Upper lobe of left lung (tissue), 4 donors: Measurements from ENCODE around the gene ZNF470.

Source experiments
- EP300 ChIP-seq, 4 donors: sonication (generic); formaldehyde crosslinking; IDR thresholded peaks; one replicate each; pipeline ENCODE4 v1.5.1; 2017; ENCODE audit warnings: antibody characterized with exemption in 4 of 4, control low read depth in 2 of 4
- POLR2A ChIP-seq, 4 donors: fragments of 450-650 bp; IDR thresholded peaks; one replicate each; pipeline ENCODE4 v1.5.1; 2016 to 2017; ENCODE audit warnings: antibody characterized with exemption in 4 of 4, mild to moderate bottlenecking in 2 of 4
- POLR2AphosphoS5 ChIP-seq, 2 donors: sonication (generic); formaldehyde crosslinking; IDR thresholded peaks; one replicate each; pipeline ENCODE4 v1.5.1; 2017; ENCODE audit warnings: antibody characterized with exemption in 2 of 2
- TF ChIP-seq, protein P1 (sequence below), 6 experiments: fragments of 450-650 bp in 4 of 6; fragments of 200-600 bp in 2 of 6; sonication (generic) in 2 of 6; IDR thresholded peaks; one replicate each; pipeline ENCODE4 v1.5.1; 2016 to 2019; ENCODE audit warnings: antibody characterized with exemption in 6 of 6

- TF ChIP-seq, protein P1, sequence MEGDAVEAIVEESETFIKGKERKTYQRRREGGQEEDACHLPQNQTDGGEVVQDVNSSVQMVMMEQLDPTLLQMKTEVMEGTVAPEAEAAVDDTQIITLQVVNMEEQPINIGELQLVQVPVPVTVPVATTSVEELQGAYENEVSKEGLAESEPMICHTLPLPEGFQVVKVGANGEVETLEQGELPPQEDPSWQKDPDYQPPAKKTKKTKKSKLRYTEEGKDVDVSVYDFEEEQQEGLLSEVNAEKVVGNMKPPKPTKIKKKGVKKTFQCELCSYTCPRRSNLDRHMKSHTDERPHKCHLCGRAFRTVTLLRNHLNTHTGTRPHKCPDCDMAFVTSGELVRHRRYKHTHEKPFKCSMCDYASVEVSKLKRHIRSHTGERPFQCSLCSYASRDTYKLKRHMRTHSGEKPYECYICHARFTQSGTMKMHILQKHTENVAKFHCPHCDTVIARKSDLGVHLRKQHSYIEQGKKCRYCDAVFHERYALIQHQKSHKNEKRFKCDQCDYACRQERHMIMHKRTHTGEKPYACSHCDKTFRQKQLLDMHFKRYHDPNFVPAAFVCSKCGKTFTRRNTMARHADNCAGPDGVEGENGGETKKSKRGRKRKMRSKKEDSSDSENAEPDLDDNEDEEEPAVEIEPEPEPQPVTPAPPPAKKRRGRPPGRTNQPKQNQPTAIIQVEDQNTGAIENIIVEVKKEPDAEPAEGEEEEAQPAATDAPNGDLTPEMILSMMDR (IDR thresholded peaks at IDR 0.05): no peak
- TF ChIP-seq EP300 (IDR thresholded peaks at IDR 0.05): no peak
- TF ChIP-seq POLR2A (IDR thresholded peaks at IDR 0.05): no peak
- no peak for TF ChIP-seq POLR2AphosphoS5 (IDR thresholded peaks at IDR 0.05)
Observed at GRCh38 chr19:56595548-56595899, 28.3 kb downstream of the ZNF470 start.
